HS-5 (cell line): ENCODE data around the gene MIDN.
A peak's percentile ranks its signal among the peaks of the same experiment; 100 is the strongest.
"Not testable (repeated sequence)": the region's sequence is repeated elsewhere in the genome, so short reads cannot be mapped to it uniquely, and the experiment has no call there.

Experiments used
- DNase-seq: peaks from one replicate; pipeline ENCODE4 v3.0.0-alpha.2; 2012; ENCODE audit warnings: low read depth

MIDN gene

DNA sequence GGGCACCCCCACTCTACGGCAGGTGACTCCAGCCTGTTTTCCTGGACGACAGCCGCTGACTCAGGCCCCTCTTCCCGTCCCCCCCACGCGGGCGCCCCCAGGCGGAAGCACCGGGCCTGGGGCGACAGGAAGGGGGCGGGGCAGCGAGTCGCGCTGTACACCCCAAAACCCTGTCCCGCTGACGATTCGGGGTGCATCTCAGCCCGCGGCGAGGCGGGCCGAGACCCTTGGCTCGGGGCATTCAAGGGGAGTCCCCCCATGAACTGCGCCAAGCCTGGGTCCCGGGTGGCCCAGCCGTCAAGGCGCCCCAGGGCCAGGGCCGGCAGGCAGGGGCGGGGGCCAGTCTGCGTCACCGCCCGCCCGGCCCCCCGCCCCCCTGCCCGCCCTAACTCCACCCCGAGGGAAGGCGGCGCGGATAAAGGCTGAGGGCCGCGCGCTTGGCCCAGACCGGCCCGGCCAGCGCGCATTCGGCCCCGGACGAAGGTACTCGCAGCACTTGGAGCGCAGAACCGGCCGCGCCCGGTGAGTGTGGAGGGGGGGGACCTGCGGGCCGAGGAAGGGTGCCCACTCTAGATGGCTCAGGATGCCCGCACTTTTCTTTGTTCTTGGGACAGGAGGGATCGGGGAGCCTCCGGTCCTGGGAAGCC, at the start of gene MIDN:
TSS of gene MIDN (plus strand) at position 445 of the 647 bp plus-strand sequence. CDS start 1,714 bp downstream, outside the sequence.
- DNase-seq: no peak

DNA sequence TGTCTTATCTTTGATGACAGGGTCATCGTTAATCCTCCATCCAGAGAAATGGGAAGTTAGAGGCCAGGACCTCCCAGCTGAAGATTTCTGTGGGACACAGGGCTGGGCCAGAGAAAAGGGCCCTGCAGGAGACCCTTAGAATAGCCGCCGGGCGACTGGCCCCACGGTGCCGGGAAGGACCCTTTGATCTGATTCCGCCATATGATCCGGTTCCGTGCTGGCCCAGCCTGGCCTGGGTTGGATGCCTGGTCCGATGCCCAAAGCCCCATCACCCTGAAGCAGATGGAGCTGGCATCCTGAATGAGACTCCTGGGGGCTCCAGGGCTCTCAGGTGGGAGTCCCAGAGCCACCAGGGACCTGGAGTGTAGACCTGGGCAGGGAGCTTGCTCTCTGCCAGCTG, 48.9 kb upstream of the MIDN start:
- DNase-seq: no peak

DNA sequence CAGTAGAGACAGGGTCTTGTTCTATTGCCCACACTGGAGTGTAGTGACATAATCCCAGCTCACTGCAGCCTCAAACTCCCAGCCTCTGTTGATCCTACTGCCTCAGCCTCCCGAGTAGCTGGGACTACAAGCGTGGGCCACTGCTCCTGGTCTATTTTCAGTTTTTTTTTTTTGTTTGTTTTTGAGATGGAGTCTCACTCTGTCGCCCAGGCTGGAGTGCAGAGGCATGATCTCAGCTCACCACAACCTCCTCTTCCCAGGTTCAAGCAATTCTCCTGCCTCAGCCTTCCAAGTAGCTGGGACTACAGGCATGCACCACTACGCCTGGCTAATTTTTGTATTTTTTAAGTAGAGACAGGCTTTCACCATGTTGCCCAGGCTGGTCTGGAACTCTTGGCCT, 47.8 kb upstream of the MIDN start:
- not testable (repeated sequence) for DNase-seq

DNA sequence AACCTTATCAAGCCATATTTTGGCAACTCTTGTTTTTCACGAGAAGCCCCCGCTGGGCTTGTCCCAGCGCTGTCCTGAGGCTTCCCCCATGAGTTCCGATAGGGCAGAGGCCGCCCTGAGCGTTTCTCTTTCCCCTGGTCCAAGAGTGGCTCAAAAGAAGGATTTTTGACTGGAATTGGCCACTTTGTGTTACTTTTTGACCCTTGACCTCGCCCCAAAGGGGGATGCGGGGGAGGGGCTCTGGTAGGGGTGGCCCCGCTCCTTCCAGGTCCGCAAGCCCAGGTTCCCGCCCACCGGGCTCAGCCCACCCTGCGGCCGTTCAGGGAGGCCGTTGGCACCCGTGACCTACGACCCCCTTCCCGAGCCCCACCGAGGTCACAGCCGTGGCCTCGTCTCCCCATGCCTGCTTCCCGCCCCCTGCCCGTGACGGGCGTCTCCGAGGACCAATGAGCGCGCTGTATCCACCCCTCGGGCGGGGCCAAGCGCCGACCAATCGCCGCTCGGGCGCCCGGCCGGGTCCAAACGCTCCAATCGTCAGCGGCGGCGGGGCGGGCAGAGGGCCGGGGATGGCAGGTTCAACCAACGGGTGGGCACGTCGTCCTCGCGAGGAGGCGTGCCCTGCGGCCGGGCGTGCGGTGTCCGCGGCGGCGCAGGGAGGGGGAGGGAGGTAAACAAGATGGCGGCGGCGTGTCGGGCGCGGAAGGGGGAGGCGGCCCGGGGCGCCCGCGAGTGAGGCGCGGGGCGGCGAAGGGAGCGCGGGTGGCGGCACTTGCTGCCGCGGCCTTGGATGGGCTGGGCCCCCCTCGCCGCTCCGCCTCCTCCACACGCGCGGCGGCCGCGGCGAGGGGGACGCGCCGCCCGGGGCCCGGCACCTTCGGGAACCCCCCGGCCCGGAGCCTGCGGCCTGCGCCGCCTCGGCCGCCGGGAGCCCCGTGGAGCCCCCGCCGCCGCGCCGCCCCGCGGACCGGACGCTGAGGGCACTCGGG, 43.0 kb upstream of the MIDN start, which contains the start of gene STK11:
TSS of gene STK11 (plus strand) at position 665 of the 986 bp plus-strand sequence. CDS start 1,136 bp downstream, outside the sequence.
- peak; percentile 63 for DNase-seq

DNA sequence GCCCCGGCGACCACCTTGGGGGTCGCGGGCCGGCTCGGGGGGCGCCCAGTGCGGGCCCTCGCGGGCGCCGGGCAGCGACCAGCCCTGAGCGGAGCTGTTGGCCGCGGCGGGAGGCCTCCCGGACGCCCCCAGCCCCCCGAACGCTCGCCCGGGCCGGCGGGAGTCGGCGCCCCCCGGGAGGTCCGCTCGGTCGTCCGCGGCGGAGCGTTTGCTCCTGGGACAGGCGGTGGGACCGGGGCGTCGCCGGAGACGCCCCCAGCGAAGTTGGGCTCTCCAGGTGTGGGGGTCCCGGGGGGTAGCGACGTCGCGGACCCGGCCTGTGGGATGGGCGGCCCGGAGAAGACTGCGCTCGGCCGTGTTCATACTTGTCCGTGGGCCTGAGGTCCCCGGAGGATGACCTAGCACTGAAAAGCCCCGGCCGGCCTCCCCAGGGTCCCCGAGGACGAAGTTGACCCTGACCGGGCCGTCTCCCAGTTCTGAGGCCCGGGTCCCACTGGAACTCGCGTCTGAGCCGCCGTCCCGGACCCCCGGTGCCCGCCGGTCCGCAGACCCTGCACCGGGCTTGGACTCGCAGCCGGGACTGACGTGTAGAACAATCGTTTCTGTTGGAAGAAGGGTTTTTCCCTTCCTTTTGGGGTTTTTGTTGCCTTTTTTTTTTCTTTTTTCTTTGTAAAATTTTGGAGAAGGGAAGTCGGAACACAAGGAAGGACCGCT, 42.1 kb upstream of the MIDN start:
- DNase-seq: no peak

DNA sequence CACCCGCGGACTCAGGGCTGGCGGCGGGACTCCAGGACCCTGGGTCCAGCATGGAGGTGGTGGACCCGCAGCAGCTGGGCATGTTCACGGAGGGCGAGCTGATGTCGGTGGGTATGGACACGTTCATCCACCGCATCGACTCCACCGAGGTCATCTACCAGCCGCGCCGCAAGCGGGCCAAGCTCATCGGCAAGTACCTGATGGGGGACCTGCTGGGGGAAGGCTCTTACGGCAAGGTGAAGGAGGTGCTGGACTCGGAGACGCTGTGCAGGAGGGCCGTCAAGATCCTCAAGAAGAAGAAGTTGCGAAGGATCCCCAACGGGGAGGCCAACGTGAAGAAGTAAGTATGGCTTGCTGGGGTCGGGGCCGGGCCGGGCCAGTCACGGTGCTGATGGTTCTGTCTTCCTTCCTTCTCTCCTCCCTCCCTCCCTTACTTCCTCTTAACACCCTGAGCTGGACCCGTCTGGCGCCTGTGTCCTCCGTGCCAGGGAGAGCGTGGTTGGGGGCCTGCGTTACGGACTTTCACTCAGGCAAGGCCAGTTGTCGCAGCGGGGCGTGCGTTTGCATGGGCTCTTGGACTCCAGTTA, 41.4 kb upstream of the MIDN start:
- DNase-seq: no peak

DNA sequence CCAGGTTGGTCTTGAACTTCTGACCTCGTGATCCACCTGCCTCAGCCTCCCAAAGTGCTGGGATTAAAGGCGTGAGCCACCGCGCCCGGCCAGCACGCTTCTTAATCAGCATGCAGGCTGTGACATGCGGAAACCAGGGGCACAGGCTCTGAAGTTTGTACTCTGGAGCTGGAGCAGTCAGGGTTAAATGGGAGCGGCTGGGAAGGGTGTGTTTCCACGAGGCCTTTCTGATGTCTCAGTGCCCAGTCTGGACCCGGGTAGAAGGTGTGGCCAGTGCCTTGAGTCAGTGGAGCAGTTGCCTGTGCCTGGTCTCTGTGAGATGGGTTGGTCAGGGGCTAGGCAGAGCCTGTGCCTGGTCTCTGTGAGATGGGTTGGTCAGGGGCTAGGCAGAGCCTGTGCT, 39.6 kb upstream of the MIDN start:
- DNase-seq: not testable (repeated sequence)

DNA sequence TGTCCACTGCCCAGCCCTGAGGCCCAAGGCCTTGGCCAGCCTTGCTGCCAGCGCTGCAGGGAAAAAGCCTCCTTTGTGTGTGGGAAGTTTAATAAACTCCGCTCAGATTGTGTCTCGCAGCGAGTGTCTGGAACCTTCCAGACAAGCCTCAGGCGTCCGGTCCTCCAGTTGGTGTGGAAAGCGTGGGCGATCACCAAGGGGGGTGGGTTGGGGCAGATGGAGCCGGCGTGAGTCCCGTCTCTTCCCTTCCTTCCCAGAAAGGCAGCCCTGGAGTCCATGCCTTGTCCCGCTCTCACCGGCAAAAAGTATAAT, 38.2 kb upstream of the MIDN start:
- no peak for DNase-seq

DNA sequence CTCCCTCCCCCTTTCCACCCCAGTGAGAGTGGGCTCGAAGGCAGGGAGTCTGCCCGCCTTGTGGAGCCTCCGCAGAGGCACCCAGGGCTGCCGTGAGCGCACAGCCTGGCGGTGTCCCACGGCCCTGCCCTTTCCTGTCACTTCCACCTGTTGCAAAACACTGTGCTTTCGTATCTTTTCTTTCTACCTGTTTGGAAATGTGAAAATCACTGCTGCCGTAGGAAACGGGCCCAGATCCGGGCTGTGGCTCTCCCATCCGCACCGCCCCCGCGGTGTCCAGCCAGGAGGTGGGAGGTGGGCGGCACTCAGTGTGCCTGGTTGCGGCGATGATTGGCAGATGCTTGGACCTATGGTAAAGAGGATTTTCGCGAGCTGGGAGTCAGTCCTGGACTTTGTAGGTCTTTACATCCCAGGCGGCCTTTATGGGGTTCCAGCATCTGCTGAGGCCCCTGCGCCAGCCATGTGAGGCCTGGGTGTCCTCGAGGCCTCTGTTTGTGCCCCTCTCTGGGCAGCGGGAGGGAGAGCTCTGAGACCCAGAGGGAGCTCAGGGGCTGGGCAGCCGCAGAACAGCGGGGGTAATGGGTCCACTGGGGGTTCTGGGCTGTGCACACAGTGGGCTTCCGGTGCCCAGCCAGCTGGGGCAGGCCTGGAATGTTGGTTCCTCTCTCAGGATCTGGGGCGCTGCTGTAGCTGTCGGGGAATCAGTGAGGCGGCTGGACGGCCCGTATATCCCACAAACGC, 36.7 kb upstream of the MIDN start:
- no peak for DNase-seq

DNA sequence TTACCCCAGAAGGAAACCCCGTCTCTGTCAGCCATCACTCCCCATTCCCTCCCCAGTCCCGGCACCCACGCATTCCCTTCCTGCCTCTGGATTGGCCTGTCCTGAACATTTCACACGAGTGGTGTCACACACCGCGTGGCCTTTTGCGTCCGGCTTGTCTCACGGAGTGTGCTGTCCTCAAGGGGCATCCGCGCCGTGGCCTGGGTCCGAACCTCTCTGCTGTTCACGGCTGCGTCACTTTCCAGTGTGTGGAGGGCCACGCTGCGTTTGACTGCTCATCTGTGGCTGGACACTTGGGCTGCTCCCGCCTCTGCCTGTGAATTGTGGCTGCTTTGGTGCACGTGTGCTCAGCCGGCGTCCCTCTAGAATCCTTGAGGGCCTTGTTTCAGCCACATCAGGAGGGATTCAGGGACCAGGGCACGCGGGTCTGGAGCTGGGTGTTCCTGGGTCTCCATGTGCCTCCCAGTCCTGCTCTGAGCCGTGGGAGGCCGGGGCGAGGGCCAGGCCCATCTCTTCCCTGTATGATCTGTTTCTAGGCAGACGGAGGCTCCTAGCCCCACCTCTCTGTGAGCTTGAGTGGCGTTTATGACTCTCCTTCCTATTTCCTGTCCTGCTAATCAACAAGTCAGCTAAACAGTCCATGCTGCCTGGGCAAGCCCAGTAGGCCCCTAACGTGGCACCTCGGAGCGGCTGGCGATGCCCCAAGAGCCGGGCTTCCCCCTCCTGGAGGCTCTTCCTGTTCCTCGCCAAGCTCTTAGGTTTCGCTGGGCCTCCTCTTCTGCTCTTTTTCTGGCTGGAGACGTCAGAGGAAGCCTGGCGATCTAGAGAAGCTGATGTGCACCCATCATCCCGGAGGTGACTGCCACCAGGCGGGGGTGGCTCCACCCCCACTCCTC, 34.7 kb upstream of the MIDN start:
- DNase-seq: no peak

DNA sequence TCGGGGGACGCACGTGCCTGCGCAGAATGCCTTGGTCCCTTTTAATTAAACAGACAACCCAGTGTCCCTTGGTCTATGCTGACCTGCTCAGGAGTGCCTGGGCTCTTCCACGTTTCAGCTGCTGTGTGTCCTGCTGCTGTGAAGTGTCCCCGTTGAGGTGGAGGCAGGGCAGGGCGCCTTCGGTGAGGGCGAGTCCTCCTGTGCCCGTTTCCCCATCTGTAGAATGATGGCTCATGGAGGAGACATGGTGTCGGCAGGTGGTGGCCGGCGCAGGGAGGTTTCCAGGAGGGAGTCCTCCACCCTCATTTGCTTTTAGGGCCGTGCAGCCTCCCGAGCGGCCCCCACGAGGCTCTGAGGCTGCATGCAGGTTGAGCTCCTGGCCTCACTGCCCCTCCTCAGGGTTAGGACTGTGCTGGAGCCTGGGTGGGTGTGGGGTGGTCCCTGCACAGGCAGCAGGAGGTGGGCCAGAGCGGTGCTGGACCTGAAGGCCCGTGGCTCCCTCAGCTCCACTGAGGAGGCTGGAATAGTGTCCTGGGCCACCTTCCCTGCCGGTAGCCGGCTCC, 34.0 kb upstream of the MIDN start:
- no peak for DNase-seq

DNA sequence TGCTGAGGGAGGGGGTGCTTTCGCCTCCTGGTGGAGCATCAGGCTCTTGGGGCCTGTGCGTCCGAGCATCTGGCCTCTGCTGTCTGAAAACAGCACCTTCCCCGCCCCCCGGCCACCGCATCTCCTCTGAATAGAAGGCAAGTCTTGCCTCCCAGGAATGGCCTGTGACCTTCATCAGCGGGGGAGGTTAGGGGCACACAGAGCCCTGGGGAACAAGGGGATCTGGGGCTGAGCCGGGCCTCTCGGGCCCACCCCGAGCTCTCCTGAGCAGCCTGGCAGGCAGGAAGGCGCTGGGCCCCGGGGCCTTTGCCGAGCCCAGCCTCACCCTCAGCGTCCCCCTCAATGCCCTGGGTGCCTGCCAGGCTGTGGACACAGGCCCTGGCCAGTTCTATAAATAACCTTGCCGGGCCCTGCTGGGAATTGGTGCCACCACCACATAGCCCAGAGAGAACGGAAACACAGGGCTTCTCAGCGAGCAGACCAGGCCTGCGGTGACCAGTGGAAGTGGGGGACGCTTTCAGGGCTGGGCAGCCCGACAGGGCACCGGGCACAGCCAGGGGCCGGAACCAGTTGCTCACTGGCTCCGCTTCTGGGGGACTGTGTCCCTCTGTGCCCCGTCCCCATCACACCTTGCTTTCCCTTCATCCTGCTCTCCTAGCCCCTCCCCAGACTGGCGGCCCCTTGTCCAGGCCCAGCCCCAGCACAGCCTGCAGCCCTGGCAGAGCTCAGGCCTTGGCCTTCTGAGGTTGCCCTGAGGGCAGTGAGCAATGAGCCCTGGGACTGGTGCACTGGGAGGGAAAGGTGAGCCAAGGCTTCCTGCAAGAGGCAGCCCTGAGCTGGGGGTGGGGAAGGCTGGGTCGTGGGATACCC, 33.3 kb upstream of the MIDN start:
- DNase-seq: no peak

DNA sequence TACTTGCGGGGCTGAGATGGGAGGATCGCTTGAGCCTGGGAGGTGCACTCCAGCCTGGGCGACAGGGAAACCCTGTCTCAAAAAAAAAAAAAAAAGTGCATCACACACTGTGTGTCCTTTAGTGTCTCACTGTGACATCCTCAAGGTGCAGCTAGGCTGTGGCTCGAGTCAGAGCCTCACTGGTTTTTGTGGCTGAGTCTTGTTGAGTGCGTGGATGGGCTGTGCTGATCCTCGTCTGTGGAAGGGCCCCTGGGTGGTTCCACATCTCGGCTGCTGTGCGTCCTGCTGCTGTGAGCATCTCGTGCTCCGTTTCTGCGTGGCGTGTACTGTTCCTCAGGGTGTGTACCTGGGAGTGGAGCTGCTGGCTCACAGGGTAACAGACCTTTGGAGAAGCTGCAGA, 31.6 kb upstream of the MIDN start:
- DNase-seq: no peak

DNA sequence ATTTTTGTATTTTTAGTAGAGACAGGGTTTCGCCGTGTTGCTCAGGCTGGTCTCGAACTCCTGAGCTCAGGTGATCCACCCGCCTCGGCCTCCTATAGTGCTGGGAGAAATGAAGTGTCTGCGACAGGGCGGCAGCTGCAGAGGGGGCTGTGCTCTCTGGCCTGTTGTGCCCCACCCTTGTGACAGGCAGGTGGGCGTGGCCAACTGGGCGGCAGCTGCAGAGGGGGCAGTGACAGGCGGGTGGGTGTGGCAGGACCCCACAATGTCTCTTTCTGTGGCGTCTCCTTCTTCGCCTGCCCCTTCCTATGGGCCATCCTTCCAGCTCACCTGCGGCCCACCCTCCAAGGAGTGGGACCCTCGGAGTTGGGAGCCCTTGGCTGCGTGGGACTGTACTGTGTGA, 31.0 kb upstream of the MIDN start:
- no peak for DNase-seq

DNA sequence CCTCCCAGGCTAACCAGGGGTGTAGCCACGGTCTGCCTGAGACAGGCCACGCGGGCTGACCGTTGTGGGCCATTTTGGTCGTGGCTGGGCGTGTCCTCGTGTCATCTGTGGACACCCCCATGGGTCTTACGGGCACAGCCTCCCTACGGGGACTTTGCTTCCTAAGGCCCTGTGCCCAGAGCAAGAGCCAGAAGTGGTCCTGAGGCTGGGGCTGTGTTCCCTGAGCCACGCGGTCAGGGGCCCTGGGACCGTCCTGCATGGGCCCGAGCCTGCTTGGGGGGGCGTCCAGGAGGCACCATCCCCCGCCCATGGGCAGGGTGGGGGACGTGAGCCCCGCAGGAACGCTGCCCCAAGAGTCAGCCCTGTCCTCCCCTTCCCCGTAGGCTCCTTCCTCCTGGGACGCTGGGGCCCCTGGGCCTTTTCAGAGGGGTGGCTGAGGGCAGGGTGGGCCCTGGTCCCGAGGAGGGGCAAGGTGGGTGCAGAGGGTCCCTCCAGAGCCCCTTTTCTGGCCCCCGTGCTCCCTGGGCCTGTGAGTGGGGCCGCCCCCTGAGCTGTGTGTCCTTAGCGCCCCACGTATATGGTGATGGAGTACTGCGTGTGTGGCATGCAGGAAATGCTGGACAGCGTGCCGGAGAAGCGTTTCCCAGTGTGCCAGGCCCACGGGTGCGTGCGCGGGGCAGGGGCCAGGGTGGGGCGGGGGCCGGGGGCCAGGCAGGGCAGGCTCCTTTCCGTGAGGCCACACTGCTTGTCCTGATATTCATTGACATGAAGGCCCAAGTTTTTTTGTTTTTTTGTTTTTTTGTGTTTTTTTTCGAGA, 29.4 kb upstream of the MIDN start:
- no peak for DNase-seq

DNA sequence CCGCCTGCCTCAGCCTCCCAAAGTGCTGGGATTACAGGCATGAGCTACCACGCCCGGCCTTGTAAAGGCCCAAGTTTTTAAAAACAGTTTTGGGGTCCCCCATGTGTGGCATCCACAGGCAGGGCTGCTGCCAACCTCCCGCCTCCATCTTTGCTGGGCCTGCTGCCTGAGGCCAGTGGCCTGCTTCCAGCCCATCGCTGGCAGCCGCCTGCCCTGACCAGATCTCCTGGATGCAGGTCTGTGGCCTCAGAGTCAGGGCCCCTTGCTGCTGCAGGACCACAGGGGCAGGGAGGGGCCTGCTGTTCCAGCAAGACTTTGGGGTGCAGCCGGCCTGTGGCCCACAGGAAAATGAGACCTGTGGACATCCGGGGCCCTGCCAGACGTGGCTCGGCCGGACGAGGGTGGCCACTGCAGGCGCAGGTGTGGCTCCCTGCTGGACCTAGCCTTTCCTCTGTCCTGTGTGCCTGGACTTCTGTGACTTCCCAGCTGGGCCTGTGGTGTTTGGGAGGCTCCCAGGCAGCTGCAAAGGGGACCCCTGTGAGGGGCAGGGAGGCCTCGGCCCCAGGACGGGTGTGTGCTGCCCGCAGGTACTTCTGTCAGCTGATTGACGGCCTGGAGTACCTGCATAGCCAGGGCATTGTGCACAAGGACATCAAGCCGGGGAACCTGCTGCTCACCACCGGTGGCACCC, 28.5 kb upstream of the MIDN start:
- no peak for DNase-seq

DNA sequence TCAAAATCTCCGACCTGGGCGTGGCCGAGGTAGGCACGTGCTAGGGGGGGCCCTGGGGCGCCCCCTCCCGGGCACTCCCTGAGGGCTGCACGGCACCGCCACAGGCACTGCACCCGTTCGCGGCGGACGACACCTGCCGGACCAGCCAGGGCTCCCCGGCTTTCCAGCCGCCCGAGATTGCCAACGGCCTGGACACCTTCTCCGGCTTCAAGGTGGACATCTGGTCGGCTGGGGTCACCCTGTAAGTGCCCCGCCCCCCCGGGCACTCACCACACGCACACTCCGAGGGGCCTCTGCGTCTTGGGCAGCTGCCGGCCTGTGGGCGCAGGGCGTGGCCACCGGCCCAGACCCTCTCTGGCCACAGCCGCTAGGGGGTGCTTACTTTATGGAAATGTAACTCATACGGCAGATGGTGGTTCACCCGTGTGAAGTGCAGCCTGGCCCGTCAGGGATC, 27.9 kb upstream of the MIDN start:
- DNase-seq: no peak
